K562 (cell line): Measurements from ENCODE around the gene POPDC2.

Experiments used
- GATAD2A ChIP-seq: fragments of 450-650 bp; IDR thresholded peaks from 2 replicates; pipeline ENCODE4 v1.6.1; 2017
- MIER1 ChIP-seq: fragments of 450-650 bp; IDR thresholded peaks from 2 replicates; pipeline ENCODE4 v1.6.1; 2016; ENCODE audit warnings: antibody characterized with exemption, mild to moderate bottlenecking, low read depth
- NFRKB ChIP-seq: fragments of 450-650 bp; IDR thresholded peaks from 2 replicates; pipeline ENCODE4 v1.6.1; 2016; ENCODE audit warnings: low read depth
- PPARD ChIP-seq: fragments of 250-450 bp; sonication (Bioruptor Pico); IDR thresholded peaks from 2 replicates; pipeline ENCODE4 v1.8.0; 2022; ENCODE audit warnings: inconsistent platforms, mild to moderate bottlenecking, moderate library complexity
- SRSF1 ChIP-seq: fragments of 200-400 bp; formaldehyde crosslinking; IDR thresholded peaks from 2 replicates; pipeline ENCODE4 v1.6.1; 2017; ENCODE audit warnings: mild to moderate bottlenecking, low read depth, low read length, moderate library complexity
- ZNF217 ChIP-seq: sonication (generic); formaldehyde crosslinking; IDR thresholded peaks from 2 replicates; pipeline ENCODE4 v1.8.0; 2022; ENCODE audit warnings: mild to moderate bottlenecking, missing genetic modification reagents

DNA sequence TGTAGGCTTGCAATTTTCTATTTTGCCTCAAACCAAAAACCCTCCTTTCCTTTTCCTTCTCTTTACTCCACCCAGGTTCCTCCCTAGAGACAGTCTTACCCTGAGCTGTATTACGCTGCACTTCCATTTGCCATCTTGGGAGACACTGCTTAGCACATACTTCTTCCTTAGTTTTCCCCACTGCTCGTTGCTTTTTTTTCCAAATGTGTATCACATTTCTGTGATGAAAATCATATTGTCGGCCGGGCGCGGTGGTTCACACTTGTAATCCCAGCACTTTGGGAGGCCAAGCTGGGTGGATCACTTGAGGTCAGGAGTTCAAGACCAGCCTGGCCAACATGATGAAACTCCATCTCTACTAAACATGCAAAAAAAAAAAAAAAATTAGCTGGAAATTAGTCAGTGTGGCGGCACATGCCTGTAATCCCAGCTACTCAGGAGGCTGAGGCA is 29.5 kb downstream of the POPDC2 start:
- TF ChIP-seq GATAD2A = no peak
- no peak for TF ChIP-seq ZNF217
- TF ChIP-seq MIER1 = no peak
- TF ChIP-seq PPARD = no peak
- no peak; the same call in 1 of the 2 replicates for TF ChIP-seq NFRKB
- no peak for TF ChIP-seq SRSF1
